Hepatocyte (in vitro differentiated cells): ENCODE results near the gene YLPM1.

Source experiments
- CTCF ChIP-seq: fragments of 200-600 bp; sonication (generic); IDR thresholded peaks from 2 replicates; pipeline ENCODE4 v1.5.1; 2016; ENCODE audit warnings: antibody characterized with exemption, mild to moderate bottlenecking; ENCODE audit not compliant: poor library complexity
- EZH2 ChIP-seq: fragments of 200-600 bp; sonication (generic); IDR thresholded peaks from 2 replicates; pipeline ENCODE4 v1.6.1; 2016; ENCODE audit warnings: antibody characterized with exemption, mild to moderate bottlenecking, borderline replicate concordance
- EZH2phosphoT487 ChIP-seq: fragments of 200-600 bp; sonication (generic); IDR thresholded peaks from one replicate; pipeline ENCODE4 v1.6.1; 2018; ENCODE audit warnings: antibody characterized with exemption, mild to moderate bottlenecking, low read depth, moderate library complexity; ENCODE audit not compliant: unreplicated experiment, severe bottlenecking

GRCh38 chr14:74793506-74794155 lies 30.5 kb downstream of the YLPM1 start:
- TF ChIP-seq CTCF (peak; percentile 10), EZH2phosphoT487 (no peak), EZH2 (no peak)
